Tibial nerve (tissue), 3 donors: ENCODE measurements around the gene PCBP4.

Experiments used
- CTCF ChIP-seq, 5 experiments: fragments of 200-600 bp in 3 of 5; fragments of 450-650 bp in 2 of 5; sonication (generic) in 3 of 5; IDR thresholded peaks; one replicate each; pipeline ENCODE4 v1.5.1; 2016 to 2019; ENCODE audit warnings: antibody characterized with exemption in 5 of 5, mild to moderate bottlenecking in 3 of 5, moderate library complexity in 2 of 5
- POLR2A ChIP-seq, 2 donors: fragments of 450-650 bp; IDR thresholded peaks; one replicate each; pipeline ENCODE4 v1.6.1; 2017; ENCODE audit warnings: antibody characterized with exemption in 2 of 2, mild to moderate bottlenecking in 2 of 2, moderate library complexity in 2 of 2

DNA sequence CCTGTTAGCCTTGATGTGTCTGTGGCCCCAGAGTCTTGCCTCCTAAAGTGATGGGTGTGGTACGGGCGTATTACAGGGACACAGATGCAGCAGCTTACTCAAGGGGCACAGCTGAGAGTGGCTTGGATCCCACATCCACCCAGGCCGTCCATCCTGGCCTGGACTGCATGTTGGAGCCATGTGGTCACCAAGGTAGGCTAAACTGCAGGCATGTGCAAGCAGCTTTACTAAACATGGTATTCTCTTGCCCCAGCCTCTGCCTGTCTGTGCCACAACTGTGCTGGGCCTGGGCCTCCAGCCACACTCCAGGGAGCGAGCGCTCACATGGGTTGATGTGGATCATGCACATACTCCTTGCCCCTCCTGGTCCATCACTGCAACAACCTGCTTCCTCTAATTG is 18.1 kb downstream of the PCBP4 start:
- no peak for TF ChIP-seq CTCF (IDR thresholded peaks at IDR 0.05)
- no peak for TF ChIP-seq POLR2A (IDR thresholded peaks at IDR 0.05)
